GM12801 (cell line): ENCODE measurements around the gene TMIGD3.

Experiments used
- CTCF ChIP-seq: IDR thresholded peaks from one replicate; pipeline ENCODE4 v1.5.1; 2011; ENCODE audit warnings: control low read depth; ENCODE audit not compliant: insufficient read length; ENCODE audit errors: extremely low read depth

The TMIGD3 gene

DNA sequence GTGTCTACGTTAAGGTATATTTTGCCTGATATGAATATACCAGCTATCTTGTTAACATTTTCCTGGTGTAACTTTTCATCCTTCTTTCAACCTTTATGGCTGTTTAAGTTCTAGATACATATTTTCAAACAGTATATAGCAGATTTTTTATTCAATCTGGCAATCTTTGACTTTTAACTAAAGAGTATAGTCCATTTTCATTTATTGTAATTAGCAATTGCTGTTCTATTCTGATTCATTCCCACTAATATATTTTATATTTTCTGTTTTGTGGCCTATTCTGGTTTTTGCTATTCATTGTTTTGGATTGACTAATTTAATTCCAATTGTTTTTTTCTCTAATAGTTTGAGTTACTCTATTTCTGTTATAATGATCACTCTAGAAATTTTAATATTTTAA is 37.0 kb downstream of the TMIGD3 start:
- TF ChIP-seq CTCF: no peak

GRCh38 chr1:111465754-111466153 is 37.7 kb downstream of the TMIGD3 start:
- TF ChIP-seq CTCF: no peak

- TF ChIP-seq CTCF: no peak
These were observed 40.3 kb downstream of the TMIGD3 start for GRCh38 chr1:111463029-111463683.

DNA sequence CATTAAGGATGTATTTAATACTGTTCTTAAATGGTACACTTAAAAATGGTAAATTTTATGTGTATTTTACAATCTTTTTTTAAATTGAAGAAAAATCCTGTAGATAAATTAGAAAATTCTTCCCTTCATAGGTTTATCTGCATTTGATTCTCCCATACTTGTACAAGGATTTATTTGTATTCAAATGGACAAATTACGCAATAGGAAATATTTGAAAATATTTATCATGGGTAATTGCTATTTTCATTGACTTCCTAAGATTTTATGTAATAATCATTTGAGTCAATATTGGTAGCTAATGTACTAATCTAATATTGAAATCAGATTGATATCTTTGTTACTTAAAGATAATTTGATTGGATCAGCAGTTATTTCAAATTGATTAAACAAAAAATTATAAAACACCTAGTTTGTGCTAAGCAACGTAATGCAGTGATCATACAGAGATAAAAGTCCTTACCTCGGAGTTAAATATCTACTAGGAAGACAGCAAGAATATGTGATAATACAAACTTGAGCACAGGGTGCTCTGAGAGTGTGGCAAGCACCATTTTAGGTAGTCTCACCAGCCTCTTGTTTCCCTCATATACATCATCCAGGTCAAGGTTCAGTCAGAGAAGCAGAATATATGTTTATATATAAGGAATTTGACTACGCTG is 40.9 kb downstream of the TMIGD3 start:
- no peak for TF ChIP-seq CTCF

- no peak for TF ChIP-seq CTCF
These were observed 41.7 kb downstream of the TMIGD3 start for GRCh38 chr1:111461765-111462164.

GRCh38 chr1:111455642-111456031 is 47.8 kb downstream of the TMIGD3 start:
- TF ChIP-seq CTCF: no peak

- TF ChIP-seq CTCF: no peak
These were observed 48.4 kb downstream of the TMIGD3 start for GRCh38 chr1:111454859-111455641.
